Measurements from ENCODE around the gene SERPINB7.

Gene SERPINB7

GRCh38 chr18:63788447-63789096, 13.4 kb downstream of the SERPINB7 start:
- DNase-seq, result peak; percentile 66

GRCh38 chr18:63789327-63789726, 14.1 kb downstream of the SERPINB7 start:
- DNase-seq, result no peak

GRCh38 chr18:63795606-63796005, 20.4 kb downstream of the SERPINB7 start:
- DNase-seq, result no peak

- DNase-seq, result no peak
Observed at GRCh38 chr18:63799189-63799588, 24.0 kb downstream of the SERPINB7 start.

- no peak for DNase-seq
Observed at GRCh38 chr18:63801343-63801742, 26.1 kb downstream of the SERPINB7 start.

- no peak for DNase-seq
Observed at GRCh38 chr18:63808125-63808524, 32.9 kb downstream of the SERPINB7 start.

- DNase-seq, result no peak
Observed at GRCh38 chr18:63817441-63818051, 42.3 kb downstream of the SERPINB7 start.

GRCh38 chr18:63818212-63818611, 43.0 kb downstream of the SERPINB7 start:
- DNase-seq, result no peak

GRCh38 chr18:63819786-63820185, 44.6 kb downstream of the SERPINB7 start:
- DNase-seq, result no peak

GRCh38 chr18:63820694-63821093, 45.5 kb downstream of the SERPINB7 start:
- DNase-seq, result no peak

- DNase-seq, result no peak
Observed at GRCh38 chr18:63823516-63824219, 48.5 kb downstream of the SERPINB7 start.

GRCh38 chr18:63824220-63824525, 49.0 kb downstream of the SERPINB7 start:
- no peak for DNase-seq

GRCh38 chr18:63828120-63828519, 52.9 kb downstream of the SERPINB7 start:
- no peak for DNase-seq

GRCh38 chr18:63828656-63829055, 53.4 kb downstream of the SERPINB7 start:
- no peak for DNase-seq

GRCh38 chr18:63829886-63830285, 54.7 kb downstream of the SERPINB7 start:
- no peak for DNase-seq

- no peak for DNase-seq
Observed at GRCh38 chr18:63831080-63831788, 56.0 kb downstream of the SERPINB7 start.

- no peak for DNase-seq
Observed at GRCh38 chr18:63832470-63832869, 57.3 kb downstream of the SERPINB7 start.

GRCh38 chr18:63834471-63835113, 59.4 kb downstream of the SERPINB7 start:
- no peak for DNase-seq

GRCh38 chr18:63836456-63836855, 61.2 kb downstream of the SERPINB7 start:
- DNase-seq, result no peak

- no peak for DNase-seq
Observed at GRCh38 chr18:63837590-63837989, 62.4 kb downstream of the SERPINB7 start.

- DNase-seq, result no peak
Observed at GRCh38 chr18:63843008-63843407, 67.8 kb downstream of the SERPINB7 start.

GRCh38 chr18:63844254-63844653, 69.0 kb downstream of the SERPINB7 start:
- no peak for DNase-seq

- no peak for DNase-seq
Observed at GRCh38 chr18:63848159-63848558, 72.9 kb downstream of the SERPINB7 start.
